ENCODE measurements around the gene NFAM1.

NFAM1 gene

DNA sequence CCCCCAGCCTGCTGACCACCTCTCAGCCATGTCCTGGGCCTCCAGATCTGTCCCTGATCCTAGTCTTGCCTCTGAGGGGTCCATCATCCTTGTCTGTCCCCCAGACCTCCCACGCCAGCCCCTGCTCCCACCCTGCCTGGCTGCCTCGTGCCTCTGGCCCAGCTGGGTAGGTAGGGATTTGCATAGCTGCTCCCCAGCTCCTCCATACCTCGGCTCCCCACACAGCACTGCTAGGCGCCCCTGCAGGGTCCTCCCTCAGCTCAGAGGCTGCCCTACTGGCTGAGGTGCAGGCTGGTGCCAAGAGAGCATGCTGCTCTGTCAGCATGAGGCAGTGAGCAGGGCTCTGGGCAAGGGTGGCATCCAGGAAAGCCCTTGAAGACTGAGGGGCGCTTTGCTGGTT, 47.7 kb downstream of the NFAM1 start (continued):
- TF ChIP-seq, protein P1, sequence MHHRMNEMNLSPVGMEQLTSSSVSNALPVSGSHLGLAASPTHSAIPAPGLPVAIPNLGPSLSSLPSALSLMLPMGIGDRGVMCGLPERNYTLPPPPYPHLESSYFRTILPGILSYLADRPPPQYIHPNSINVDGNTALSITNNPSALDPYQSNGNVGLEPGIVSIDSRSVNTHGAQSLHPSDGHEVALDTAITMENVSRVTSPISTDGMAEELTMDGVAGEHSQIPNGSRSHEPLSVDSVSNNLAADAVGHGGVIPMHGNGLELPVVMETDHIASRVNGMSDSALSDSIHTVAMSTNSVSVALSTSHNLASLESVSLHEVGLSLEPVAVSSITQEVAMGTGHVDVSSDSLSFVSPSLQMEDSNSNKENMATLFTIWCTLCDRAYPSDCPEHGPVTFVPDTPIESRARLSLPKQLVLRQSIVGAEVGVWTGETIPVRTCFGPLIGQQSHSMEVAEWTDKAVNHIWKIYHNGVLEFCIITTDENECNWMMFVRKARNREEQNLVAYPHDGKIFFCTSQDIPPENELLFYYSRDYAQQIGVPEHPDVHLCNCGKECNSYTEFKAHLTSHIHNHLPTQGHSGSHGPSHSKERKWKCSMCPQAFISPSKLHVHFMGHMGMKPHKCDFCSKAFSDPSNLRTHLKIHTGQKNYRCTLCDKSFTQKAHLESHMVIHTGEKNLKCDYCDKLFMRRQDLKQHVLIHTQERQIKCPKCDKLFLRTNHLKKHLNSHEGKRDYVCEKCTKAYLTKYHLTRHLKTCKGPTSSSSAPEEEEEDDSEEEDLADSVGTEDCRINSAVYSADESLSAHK (tag by site-specific recombination; IDR thresholded peaks at IDR 0.05): no peak
- TF ChIP-seq ZBTB21 (tag by site-specific recombination; IDR thresholded peaks at IDR 0.05) (no peak), YY1 (tag by site-specific recombination; IDR thresholded peaks at IDR 0.05) (no peak), FEZF1 (tag by site-specific recombination; IDR thresholded peaks at IDR 0.05) (no peak), ZNF350 (tag by site-specific recombination; IDR thresholded peaks at IDR 0.05) (no peak), ZXDB (tag by site-specific recombination; IDR thresholded peaks at IDR 0.05) (no peak), ZNF785 (tag by site-specific recombination; IDR thresholded peaks at IDR 0.05) (no peak), ZNF664 (tag by site-specific recombination; IDR thresholded peaks at IDR 0.05) (no peak)
- TF ChIP-seq, protein P2, sequence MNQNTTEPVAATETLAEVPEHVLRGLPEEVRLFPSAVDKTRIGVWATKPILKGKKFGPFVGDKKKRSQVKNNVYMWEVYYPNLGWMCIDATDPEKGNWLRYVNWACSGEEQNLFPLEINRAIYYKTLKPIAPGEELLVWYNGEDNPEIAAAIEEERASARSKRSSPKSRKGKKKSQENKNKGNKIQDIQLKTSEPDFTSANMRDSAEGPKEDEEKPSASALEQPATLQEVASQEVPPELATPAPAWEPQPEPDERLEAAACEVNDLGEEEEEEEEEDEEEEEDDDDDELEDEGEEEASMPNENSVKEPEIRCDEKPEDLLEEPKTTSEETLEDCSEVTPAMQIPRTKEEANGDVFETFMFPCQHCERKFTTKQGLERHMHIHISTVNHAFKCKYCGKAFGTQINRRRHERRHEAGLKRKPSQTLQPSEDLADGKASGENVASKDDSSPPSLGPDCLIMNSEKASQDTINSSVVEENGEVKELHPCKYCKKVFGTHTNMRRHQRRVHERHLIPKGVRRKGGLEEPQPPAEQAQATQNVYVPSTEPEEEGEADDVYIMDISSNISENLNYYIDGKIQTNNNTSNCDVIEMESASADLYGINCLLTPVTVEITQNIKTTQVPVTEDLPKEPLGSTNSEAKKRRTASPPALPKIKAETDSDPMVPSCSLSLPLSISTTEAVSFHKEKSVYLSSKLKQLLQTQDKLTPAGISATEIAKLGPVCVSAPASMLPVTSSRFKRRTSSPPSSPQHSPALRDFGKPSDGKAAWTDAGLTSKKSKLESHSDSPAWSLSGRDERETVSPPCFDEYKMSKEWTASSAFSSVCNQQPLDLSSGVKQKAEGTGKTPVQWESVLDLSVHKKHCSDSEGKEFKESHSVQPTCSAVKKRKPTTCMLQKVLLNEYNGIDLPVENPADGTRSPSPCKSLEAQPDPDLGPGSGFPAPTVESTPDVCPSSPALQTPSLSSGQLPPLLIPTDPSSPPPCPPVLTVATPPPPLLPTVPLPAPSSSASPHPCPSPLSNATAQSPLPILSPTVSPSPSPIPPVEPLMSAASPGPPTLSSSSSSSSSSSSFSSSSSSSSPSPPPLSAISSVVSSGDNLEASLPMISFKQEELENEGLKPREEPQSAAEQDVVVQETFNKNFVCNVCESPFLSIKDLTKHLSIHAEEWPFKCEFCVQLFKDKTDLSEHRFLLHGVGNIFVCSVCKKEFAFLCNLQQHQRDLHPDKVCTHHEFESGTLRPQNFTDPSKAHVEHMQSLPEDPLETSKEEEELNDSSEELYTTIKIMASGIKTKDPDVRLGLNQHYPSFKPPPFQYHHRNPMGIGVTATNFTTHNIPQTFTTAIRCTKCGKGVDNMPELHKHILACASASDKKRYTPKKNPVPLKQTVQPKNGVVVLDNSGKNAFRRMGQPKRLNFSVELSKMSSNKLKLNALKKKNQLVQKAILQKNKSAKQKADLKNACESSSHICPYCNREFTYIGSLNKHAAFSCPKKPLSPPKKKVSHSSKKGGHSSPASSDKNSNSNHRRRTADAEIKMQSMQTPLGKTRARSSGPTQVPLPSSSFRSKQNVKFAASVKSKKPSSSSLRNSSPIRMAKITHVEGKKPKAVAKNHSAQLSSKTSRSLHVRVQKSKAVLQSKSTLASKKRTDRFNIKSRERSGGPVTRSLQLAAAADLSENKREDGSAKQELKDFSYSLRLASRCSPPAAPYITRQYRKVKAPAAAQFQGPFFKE (tag by site-specific recombination; IDR thresholded peaks at IDR 0.05; ENCODE audit: borderline replicate concordance): no peak

DNA sequence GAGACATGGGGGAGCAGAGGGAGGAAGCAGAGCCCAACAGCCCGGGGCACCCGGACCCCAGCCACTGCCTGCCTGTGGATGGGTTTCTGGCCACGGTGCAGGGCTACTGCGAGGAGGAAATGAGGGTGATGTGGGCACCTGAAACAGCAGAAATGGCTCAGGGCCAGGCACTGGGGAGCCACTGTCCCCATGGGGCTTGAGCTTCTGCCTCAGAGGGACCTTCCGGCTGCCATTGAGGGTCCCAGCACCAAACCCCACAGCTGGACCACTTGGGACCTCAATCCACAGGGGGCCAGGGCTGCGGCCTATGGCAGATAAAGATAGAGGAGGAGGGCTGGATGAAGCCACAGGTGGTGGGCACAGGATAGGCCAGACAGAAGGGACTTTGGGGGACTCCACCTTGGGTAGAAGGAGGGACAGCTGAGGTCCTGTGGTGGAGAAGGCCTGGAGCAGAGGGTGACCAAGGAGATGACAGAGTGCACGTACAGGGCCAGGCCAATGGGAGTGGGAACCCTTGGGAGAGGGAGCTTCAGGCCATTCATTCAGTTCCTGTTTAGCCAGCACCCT, 48.3 kb downstream of the NFAM1 start:
- Histone ChIP-seq H3K36me3 (ENCODE audit: control insufficient read depth in 2 of 2, insufficient read depth in 1 of 2, low read length in 2 of 2) (no peaks in the 10 kb centered on the region), H3K4me1 (ENCODE audit: control insufficient read depth, insufficient read depth, low read length) (no peaks in the 10 kb centered on the region), H3K27ac (ENCODE audit: extremely low read depth, low read depth, low read length) (no peak overlapping the region), H3K4me3 (ENCODE audit: low read depth, low read length) (no peak overlapping the region), H3K9me3 (ENCODE audit: control insufficient read depth, insufficient read depth, low read depth, low read length) (no peaks in the 10 kb centered on the region)
- TF ChIP-seq ZNF404 (tag by site-specific recombination; IDR thresholded peaks at IDR 0.05) (no peak), SCRT1 (tag by site-specific recombination; IDR thresholded peaks at IDR 0.05; ENCODE audit: borderline replicate concordance) (peak; percentile 54; the same call in 1 of the 2 replicates), SCRT2 (tag by site-specific recombination; IDR thresholded peaks at IDR 0.05) (peak; percentile 81)
- CTCF ChIA-PET: interaction anchor here (0.6 kb wide), 1 partner anchor 489 kb away, joined by 3 read pairs; no protein-coding TSS in a partner anchor
- POLR2A ChIA-PET: no interaction called here

DNA sequence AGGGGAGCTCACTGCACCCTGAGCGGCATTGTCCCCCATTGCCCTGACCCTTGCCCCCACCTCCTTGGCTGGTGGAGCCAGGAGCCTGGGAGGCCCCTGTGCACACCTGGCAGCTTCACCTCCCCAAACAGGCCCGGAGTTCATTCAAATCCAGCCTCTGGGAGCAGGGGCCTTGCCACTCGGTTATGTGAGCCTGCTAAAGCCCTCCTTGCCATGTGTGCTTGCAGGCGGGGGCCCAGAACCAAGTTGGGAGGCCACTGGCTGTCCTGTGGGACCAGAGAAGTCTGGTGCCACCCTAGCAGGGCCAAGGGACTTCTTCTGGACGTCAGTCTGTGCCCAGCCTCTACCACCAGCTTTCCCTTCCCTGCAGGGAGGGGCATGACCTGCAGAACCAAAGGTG, 48.9 kb downstream of the NFAM1 start:
- H3K4me1 ChIP-seq (ENCODE audit: control insufficient read depth, insufficient read depth, low read length): no peaks in the 10 kb centered on the region
- ChIA-PET CTCF (interaction anchor here (1.1 kb wide), 1 partner anchor 61 kb away, joined by 4 read pairs; no protein-coding TSS in a partner anchor), POLR2A (no interaction called here)
- H3K9me3 ChIP-seq (ENCODE audit: control insufficient read depth, insufficient read depth, low read depth, low read length): no peaks in the 10 kb centered on the region
- H3K4me3 ChIP-seq (ENCODE audit: low read depth, low read length): no peak overlapping the region
- no peaks in the 10 kb centered on the region for H3K36me3 ChIP-seq (ENCODE audit: control insufficient read depth in 2 of 2, insufficient read depth in 1 of 2, low read length in 2 of 2)
- H3K27ac ChIP-seq (ENCODE audit: extremely low read depth, low read depth, low read length): no peak overlapping the region
- TF ChIP-seq ZNF785 (tag by site-specific recombination; IDR thresholded peaks at IDR 0.05) (no peak), OSR2 (tag by site-specific recombination; IDR thresholded peaks at IDR 0.05) (no peak), ZXDB (tag by site-specific recombination; IDR thresholded peaks at IDR 0.05) (no peak), ZNF623 (tag by site-specific recombination; IDR thresholded peaks at IDR 0.05) (no peak), ZNF132 (tag by site-specific recombination; IDR thresholded peaks at IDR 0.05; ENCODE audit: borderline replicate concordance) (no peak), MYNN (tag by site-specific recombination; IDR thresholded peaks at IDR 0.05; ENCODE audit: borderline replicate concordance) (no peak), ZNF114 (tag by site-specific recombination; IDR thresholded peaks at IDR 0.05) (no peak), ZBTB7A (tag by site-specific recombination; IDR thresholded peaks at IDR 0.05; ENCODE audit: low read depth) (no peak), KLF10 (tag by site-specific recombination; IDR thresholded peaks at IDR 0.05) (no peak)
- TF ChIP-seq, protein P3, sequence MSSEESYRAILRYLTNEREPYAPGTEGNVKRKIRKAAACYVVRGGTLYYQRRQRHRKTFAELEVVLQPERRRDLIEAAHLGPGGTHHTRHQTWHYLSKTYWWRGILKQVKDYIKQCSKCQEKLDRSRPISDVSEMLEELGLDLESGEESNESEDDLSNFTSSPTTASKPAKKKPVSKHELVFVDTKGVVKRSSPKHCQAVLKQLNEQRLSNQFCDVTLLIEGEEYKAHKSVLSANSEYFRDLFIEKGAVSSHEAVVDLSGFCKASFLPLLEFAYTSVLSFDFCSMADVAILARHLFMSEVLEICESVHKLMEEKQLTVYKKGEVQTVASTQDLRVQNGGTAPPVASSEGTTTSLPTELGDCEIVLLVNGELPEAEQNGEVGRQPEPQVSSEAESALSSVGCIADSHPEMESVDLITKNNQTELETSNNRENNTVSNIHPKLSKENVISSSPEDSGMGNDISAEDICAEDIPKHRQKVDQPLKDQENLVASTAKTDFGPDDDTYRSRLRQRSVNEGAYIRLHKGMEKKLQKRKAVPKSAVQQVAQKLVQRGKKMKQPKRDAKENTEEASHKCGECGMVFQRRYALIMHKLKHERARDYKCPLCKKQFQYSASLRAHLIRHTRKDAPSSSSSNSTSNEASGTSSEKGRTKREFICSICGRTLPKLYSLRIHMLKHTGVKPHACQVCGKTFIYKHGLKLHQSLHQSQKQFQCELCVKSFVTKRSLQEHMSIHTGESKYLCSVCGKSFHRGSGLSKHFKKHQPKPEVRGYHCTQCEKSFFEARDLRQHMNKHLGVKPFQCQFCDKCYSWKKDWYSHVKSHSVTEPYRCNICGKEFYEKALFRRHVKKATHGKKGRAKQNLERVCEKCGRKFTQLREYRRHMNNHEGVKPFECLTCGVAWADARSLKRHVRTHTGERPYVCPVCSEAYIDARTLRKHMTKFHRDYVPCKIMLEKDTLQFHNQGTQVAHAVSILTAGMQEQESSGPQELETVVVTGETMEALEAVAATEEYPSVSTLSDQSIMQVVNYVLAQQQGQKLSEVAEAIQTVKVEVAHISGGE (tag by site-specific recombination; conservative IDR thresholded peaks at IDR 0.05; ENCODE audit: low read depth): no peak
- TF ChIP-seq, protein P4, sequence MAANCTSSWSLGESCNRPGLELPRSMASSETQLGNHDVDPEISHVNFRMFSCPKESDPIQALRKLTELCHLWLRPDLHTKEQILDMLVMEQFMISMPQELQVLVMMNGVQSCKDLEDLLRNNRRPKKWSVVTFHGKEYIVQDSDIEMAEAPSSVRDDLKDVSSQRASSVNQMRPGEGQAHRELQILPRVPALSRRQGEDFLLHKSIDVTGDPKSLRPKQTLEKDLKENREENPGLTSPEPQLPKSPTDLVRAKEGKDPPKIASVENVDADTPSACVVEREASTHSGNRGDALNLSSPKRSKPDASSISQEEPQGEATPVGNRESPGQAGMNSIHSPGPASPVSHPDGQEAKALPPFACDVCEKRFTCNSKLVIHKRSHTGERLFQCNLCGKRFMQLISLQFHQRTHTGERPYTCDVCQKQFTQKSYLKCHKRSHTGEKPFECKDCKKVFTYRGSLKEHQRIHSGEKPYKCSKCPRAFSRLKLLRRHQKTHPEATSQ (tag by site-specific recombination; IDR thresholded peaks at IDR 0.05): no peak

Measured in HEK293 (cell line).